Esophagus squamous epithelium (tissue), 4 donors: ENCODE measurements around the gene P2RY14.

ENCODE experiments used
- CTCF ChIP-seq, 6 experiments: fragments of 450-650 bp in 4 of 6; fragments of 200-600 bp in 2 of 6; sonication (generic) in 2 of 6; IDR thresholded peaks; one replicate each; pipeline ENCODE4 v1.5.1; 2016 to 2019; ENCODE audit warnings: antibody characterized with exemption in 6 of 6, mild to moderate bottlenecking in 4 of 6, moderate library complexity in 4 of 6
- POLR2A ChIP-seq, 4 donors: fragments of 450-650 bp; IDR thresholded peaks; one replicate each; pipeline ENCODE4 v1.6.1; 2017; ENCODE audit warnings: antibody characterized with exemption in 4 of 4, mild to moderate bottlenecking in 4 of 4, moderate library complexity in 3 of 4

GRCh38 chr3:151318991-151319390, 40.6 kb upstream of the P2RY14 start:
- TF ChIP-seq CTCF (IDR thresholded peaks at IDR 0.05): no peak
- no peak for TF ChIP-seq POLR2A (IDR thresholded peaks at IDR 0.05)
